K562 (cell line): ENCODE data around the gene CLCNKB.

Experiments used
- ARNT ChIP-seq, 2 experiments: fragments of 450-650 bp; IDR thresholded peaks; 2 replicates each; pipeline ENCODE4 v1.6.1; 2016; ENCODE audit warnings: mild to moderate bottlenecking in 1 of 2
- GATAD2B ChIP-seq: fragments of 450-650 bp; IDR thresholded peaks from 2 replicates; pipeline ENCODE4 v1.6.1; 2017; ENCODE audit warnings: mild to moderate bottlenecking, borderline replicate concordance
- HDAC6 ChIP-seq: IDR thresholded peaks from 2 replicates; pipeline ENCODE4 v1.6.1; 2012; ENCODE audit warnings: low read depth, mild to moderate bottlenecking, control low read depth, inconsistent platforms, low read length, moderate library complexity
- KAT8 ChIP-seq: fragments of 450-650 bp; IDR thresholded peaks from 2 replicates; pipeline ENCODE4 v1.6.1; 2016; ENCODE audit warnings: low read depth, mild to moderate bottlenecking
- KDM1A ChIP-seq, 2 experiments: fragments of 450-650 bp; IDR thresholded peaks; 2 replicates each; pipeline ENCODE4 v1.6.1; 2016; ENCODE audit warnings: mild to moderate bottlenecking in 2 of 2
- MYC ChIP-seq, 2 experiments: fragments of 250-450 bp in 1 of 2; sonication (Bioruptor Pico) in 1 of 2; IDR thresholded peaks; 2 replicates each; pipeline versions ENCODE4 v1.5.1 to v1.6.1; 2012 to 2021; ENCODE audit warnings: low read depth in 2 of 2, borderline replicate concordance in 1 of 2, improper control_type of control experiment in 1 of 2, low read length in 1 of 2, mild to moderate bottlenecking in 1 of 2, moderate library complexity in 1 of 2
- POLR2A ChIP-seq: fragments of 450-650 bp; conservative IDR thresholded peaks from 2 replicates; pipeline ENCODE4 v1.6.1; 2016
- POLR2AphosphoS5 ChIP-seq: IDR thresholded peaks from 2 replicates; pipeline ENCODE4 v1.6.1; 2011; ENCODE audit warnings: mild to moderate bottlenecking, low read depth, low read length, moderate library complexity; ENCODE audit not compliant: control insufficient read depth, insufficient read depth
- ZZZ3 ChIP-seq: fragments of 450-650 bp; IDR thresholded peaks from 2 replicates; pipeline ENCODE4 v1.6.1; 2016; ENCODE audit warnings: antibody characterized with exemption, mild to moderate bottlenecking, moderate library complexity
- TF ChIP-seq, protein P1 (sequence below): sonication (generic); formaldehyde crosslinking; IDR thresholded peaks from 2 replicates; pipeline ENCODE4 v1.8.1; 2022; ENCODE audit warnings: missing genetic modification reagents
- TF ChIP-seq, protein P2 (sequence below), 2 experiments: fragments of 450-650 bp in 1 of 2; sonication (generic) in 1 of 2; formaldehyde crosslinking in 1 of 2; IDR thresholded peaks in 1 of 2; conservative IDR thresholded peaks in 1 of 2; 2 replicates each; pipeline versions ENCODE4 v1.6.1 to v1.8.1; 2016 to 2023; ENCODE audit warnings: mild to moderate bottlenecking in 2 of 2, moderate library complexity in 2 of 2, inconsistent platforms in 1 of 2, missing genetic modification reagents in 1 of 2
- TF ChIP-seq, protein P3 (sequence below): sonication (generic); formaldehyde crosslinking; IDR thresholded peaks from 2 replicates; pipeline ENCODE4 v1.8.0; 2022; ENCODE audit warnings: mild to moderate bottlenecking, missing genetic modification reagents

DNA sequence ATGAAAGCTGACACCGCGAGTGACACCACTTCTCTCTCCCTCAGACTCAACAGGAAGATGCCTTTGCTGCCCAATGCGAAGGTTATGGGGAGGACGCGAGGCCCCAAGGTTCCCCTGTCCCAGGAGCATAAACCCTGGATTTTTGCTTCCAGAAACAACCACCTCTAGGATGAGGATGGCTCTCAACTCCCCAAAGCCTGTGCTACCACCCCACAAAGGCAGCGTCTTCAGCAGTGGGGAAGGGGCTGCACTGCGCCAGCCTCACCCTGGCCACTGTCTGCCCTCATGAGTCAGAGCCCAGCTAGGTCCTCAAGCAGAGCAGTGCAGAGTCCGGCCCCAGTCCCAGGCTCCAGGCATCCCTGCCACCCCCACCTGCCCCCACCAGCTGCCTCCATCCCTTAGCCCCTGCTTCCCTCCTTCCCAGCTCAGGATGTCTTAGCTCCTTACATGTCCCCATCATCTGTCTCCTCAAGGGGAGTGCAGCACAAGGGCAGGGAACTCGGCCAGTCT lies 46.5 kb upstream of the CLCNKB start:
- TF ChIP-seq HDAC6 (no peak), ZZZ3 (no peak), POLR2AphosphoS5 (no peak), POLR2A (no peak), KAT8 (no peak), KDM1A (IDR thresholded peaks at IDR 0.05) (no peak), GATAD2B (no peak), MYC (IDR thresholded peaks at IDR 0.05; ENCODE audit: low read depth, low read length) (no peak), MYC (CRISPR knock-in tag; IDR thresholded peaks at IDR 0.05; ENCODE audit: borderline replicate concordance, low read depth) (no peak), ARNT (IDR thresholded peaks at IDR 0.05) (no peak)
- TF ChIP-seq, protein P1, sequence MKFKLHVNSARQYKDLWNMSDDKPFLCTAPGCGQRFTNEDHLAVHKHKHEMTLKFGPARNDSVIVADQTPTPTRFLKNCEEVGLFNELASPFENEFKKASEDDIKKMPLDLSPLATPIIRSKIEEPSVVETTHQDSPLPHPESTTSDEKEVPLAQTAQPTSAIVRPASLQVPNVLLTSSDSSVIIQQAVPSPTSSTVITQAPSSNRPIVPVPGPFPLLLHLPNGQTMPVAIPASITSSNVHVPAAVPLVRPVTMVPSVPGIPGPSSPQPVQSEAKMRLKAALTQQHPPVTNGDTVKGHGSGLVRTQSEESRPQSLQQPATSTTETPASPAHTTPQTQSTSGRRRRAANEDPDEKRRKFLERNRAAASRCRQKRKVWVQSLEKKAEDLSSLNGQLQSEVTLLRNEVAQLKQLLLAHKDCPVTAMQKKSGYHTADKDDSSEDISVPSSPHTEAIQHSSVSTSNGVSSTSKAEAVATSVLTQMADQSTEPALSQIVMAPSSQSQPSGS = no peak
- TF ChIP-seq, protein P2, sequence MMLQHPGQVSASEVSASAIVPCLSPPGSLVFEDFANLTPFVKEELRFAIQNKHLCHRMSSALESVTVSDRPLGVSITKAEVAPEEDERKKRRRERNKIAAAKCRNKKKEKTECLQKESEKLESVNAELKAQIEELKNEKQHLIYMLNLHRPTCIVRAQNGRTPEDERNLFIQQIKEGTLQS (IDR thresholded peaks at IDR 0.05) = no peak
- TF ChIP-seq, protein P2 (CRISPR knock-in tag; conservative IDR thresholded peaks at IDR 0.05) = no peak
- TF ChIP-seq, protein P3, sequence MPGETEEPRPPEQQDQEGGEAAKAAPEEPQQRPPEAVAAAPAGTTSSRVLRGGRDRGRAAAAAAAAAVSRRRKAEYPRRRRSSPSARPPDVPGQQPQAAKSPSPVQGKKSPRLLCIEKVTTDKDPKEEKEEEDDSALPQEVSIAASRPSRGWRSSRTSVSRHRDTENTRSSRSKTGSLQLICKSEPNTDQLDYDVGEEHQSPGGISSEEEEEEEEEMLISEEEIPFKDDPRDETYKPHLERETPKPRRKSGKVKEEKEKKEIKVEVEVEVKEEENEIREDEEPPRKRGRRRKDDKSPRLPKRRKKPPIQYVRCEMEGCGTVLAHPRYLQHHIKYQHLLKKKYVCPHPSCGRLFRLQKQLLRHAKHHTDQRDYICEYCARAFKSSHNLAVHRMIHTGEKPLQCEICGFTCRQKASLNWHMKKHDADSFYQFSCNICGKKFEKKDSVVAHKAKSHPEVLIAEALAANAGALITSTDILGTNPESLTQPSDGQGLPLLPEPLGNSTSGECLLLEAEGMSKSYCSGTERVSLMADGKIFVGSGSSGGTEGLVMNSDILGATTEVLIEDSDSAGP (CRISPR knock-in tag) = no peak
